HEK293T (cell line): Measurements from ENCODE around the gene CLIC4.
A peak's percentile ranks its signal among the peaks of the same experiment; 100 is the strongest.
"Not testable (repeated sequence)": the region's sequence is repeated elsewhere in the genome, so short reads cannot be mapped to it uniquely, and the experiment has no call there.

ENCODE experiments used
- CTCF ChIA-PET: fragments of 350-600 bp; formaldehyde crosslinking; extraction: SDS; loops from one replicate; lab custom pipeline; 2021; ENCODE audit warnings: antibody characterized with exemption, inconsistent platforms; lab: Yijun Ruan, JAX
- POLR2A ChIA-PET: fragments of 350-600 bp; formaldehyde crosslinking; extraction: SDS; loops from one replicate; lab custom pipeline; 2020; ENCODE audit warnings: antibody characterized with exemption, inconsistent platforms; lab: Yijun Ruan, JAX
- DNase-seq: peaks from one replicate; pipeline ENCODE4 v3.0.0; 2012; ENCODE audit warnings: mixed read lengths; ENCODE audit errors: extremely low spot score
- ARNT ChIP-seq: fragments of 450-650 bp; IDR thresholded peaks from 2 replicates; pipeline ENCODE4 v1.6.1; 2017; ENCODE audit warnings: mild to moderate bottlenecking
- BHLHE40 ChIP-seq: fragments of 450-650 bp; IDR thresholded peaks from 2 replicates; pipeline ENCODE4 v1.6.1; 2016; ENCODE audit warnings: mild to moderate bottlenecking, moderate library complexity, borderline replicate concordance
- CTBP1 ChIP-seq: fragments of 450-650 bp; IDR thresholded peaks from 2 replicates; pipeline ENCODE4 v1.6.1; 2016; ENCODE audit warnings: borderline replicate concordance
- ELF4 ChIP-seq: fragments of 450-650 bp; IDR thresholded peaks from 2 replicates; pipeline ENCODE4 v1.6.1; 2017; ENCODE audit warnings: antibody characterized with exemption
- FOXA1 ChIP-seq: fragments of 450-650 bp; IDR thresholded peaks from 2 replicates; pipeline ENCODE4 v1.6.1; 2016; ENCODE audit warnings: mild to moderate bottlenecking
- FOXK2 ChIP-seq: fragments of 450-650 bp; IDR thresholded peaks from 2 replicates; pipeline ENCODE4 v1.6.1; 2016; ENCODE audit warnings: mild to moderate bottlenecking
- FOXM1 ChIP-seq: fragments of 450-650 bp; IDR thresholded peaks from 2 replicates; pipeline ENCODE4 v1.6.1; 2017; ENCODE audit warnings: mild to moderate bottlenecking, borderline replicate concordance
- HDGF ChIP-seq: fragments of 450-650 bp; IDR thresholded peaks from 2 replicates; pipeline ENCODE4 v1.6.1; 2017; ENCODE audit warnings: antibody characterized with exemption, borderline replicate concordance
- L3MBTL2 ChIP-seq: fragments of 450-650 bp; conservative IDR thresholded peaks from 2 replicates; pipeline ENCODE4 v1.6.1; 2016; ENCODE audit warnings: mild to moderate bottlenecking
- LEF1 ChIP-seq: fragments of 450-650 bp; IDR thresholded peaks from 2 replicates; pipeline ENCODE4 v1.6.1; 2017; ENCODE audit warnings: mild to moderate bottlenecking, borderline replicate concordance
- NFRKB ChIP-seq: fragments of 450-650 bp; IDR thresholded peaks from 2 replicates; pipeline ENCODE4 v1.6.1; 2016; ENCODE audit warnings: mild to moderate bottlenecking, moderate library complexity
- PKNOX1 ChIP-seq: fragments of 450-650 bp; IDR thresholded peaks from 2 replicates; pipeline ENCODE4 v1.6.1; 2016
- SP1 ChIP-seq: fragments of 450-650 bp; IDR thresholded peaks from 2 replicates; pipeline ENCODE4 v1.6.1; 2017
- SUZ12 ChIP-seq: fragments of 450-650 bp; IDR thresholded peaks from 2 replicates; pipeline ENCODE4 v1.6.1; 2016; ENCODE audit warnings: mild to moderate bottlenecking
- TARDBP ChIP-seq: fragments of 450-650 bp; IDR thresholded peaks from 2 replicates; pipeline ENCODE4 v1.6.1; 2016
- ZNF384 ChIP-seq: fragments of 450-650 bp; IDR thresholded peaks from 2 replicates; pipeline ENCODE4 v1.6.1; 2016

The CLIC4 gene

GRCh38 chr1:24751833-24752232, 6.6 kb downstream of the CLIC4 start:
- no peak for DNase-seq
- ChIA-PET CTCF (interaction anchor here (0.6 to 1.1 kb wide), 3 partner anchors 64 to 844 kb away, joined by 4 read pairs; no protein-coding TSS in a partner anchor), POLR2A (interaction anchor here (1.7 kb wide), 1 partner anchor 47 kb away, joined by 6 read pairs; no protein-coding TSS in a partner anchor)
- TF ChIP-seq CTBP1 (no peak), ARNT (no peak), NFRKB (no peak), FOXA1 (no peak), TARDBP (no peak), FOXK2 (no peak), PKNOX1 (no peak)

- CTCF ChIA-PET: interaction anchor here (0.6 to 1.1 kb wide), 5 partner anchors 65 to 1611 kb away, joined by 3 to 4 read pairs (median 4); no protein-coding TSS in a partner anchor
- POLR2A ChIA-PET: interaction anchor here (1.7 kb wide), 1 partner anchor 47 kb away, joined by 6 read pairs; no protein-coding TSS in a partner anchor
- DNase-seq: no peak
- no peak for TF ChIP-seq TARDBP
Observed at GRCh38 chr1:24752305-24752704, 7.1 kb downstream of the CLIC4 start.

- no peak for DNase-seq
- TF ChIP-seq FOXM1 (no peak), CTBP1 (no peak), ELF4 (no peak), SUZ12 (no peak), TARDBP (no peak), L3MBTL2 (no peak), PKNOX1 (no peak), NFRKB (no peak), FOXK2 (no peak), FOXA1 (no peak), BHLHE40 (no peak), LEF1 (no peak), HDGF (no peak), ZNF384 (no peak), SP1 (no peak), ARNT (no peak)
- ChIA-PET CTCF (interaction anchor here (0.6 kb wide), 1 partner anchor 12 kb away, joined by 4 read pairs; no protein-coding TSS in a partner anchor), POLR2A (interaction anchor here (0.8 to 2.2 kb wide), 2 partner anchors 9 to 18 kb away, joined by 4 to 11 read pairs; partner anchors contain the start of gene CLIC4)
Observed at GRCh38 chr1:24754229-24754628, 9.0 kb downstream of the CLIC4 start.

GRCh38 chr1:24755323-24755722, 10.1 kb downstream of the CLIC4 start:
- POLR2A ChIA-PET: interaction anchor here (0.6 to 2.2 kb wide), 2 partner anchors 10 to 67 kb away, joined by 3 to 11 read pairs; partner anchors contain the start of gene CLIC4
- CTCF ChIA-PET: interaction anchor here (0.6 kb wide), 1 partner anchor 17 kb away, joined by 4 read pairs; no protein-coding TSS in a partner anchor
- not testable (repeated sequence) for DNase-seq

GRCh38 chr1:24756395-24756794, 11.1 kb downstream of the CLIC4 start:
- no peak for DNase-seq
- POLR2A ChIA-PET: interaction anchor here (1.4 kb wide), 1 partner anchor 11 kb away, joined by 6 read pairs; the partner anchor contains the start of gene CLIC4
- TF ChIP-seq FOXK2 (no peak), HDGF (no peak), PKNOX1 (peak; percentile 69), FOXA1 (no peak)
- CTCF ChIA-PET: interaction anchor here (1.0 kb wide), 1 partner anchor 68 kb away, joined by 3 read pairs; no protein-coding TSS in a partner anchor

- TF ChIP-seq TARDBP: no peak
- no peak for TF ChIP-seq ELF4
- no peak for TF ChIP-seq L3MBTL2
- TF ChIP-seq NFRKB: no peak
- TF ChIP-seq BHLHE40: no peak
- TF ChIP-seq LEF1: no peak
- TF ChIP-seq CTBP1: no peak
- no peak for TF ChIP-seq HDGF
- TF ChIP-seq FOXA1: no peak
- TF ChIP-seq FOXM1: no peak
- no peak for TF ChIP-seq ZNF384
- TF ChIP-seq ARNT: no peak
- TF ChIP-seq SP1: no peak
- no peak for TF ChIP-seq PKNOX1
- TF ChIP-seq SUZ12: no peak
- no peak for TF ChIP-seq FOXK2
- no peak for DNase-seq
- ChIA-PET CTCF (no interaction called here), POLR2A (no interaction called here)
Observed at GRCh38 chr1:24759492-24759891, 14.2 kb downstream of the CLIC4 start.
